Myocyte (in vitro differentiated cells): ENCODE results near the gene SH3GLB2. TPM values are rescaled to one million over a fixed set of nuclear protein-coding genes. Genes with fewer than 3 reads are reported as not detected.
A peak's percentile ranks its signal among the peaks of the same experiment; 100 is the strongest.
"Not testable (repeated sequence)": the region's sequence is repeated elsewhere in the genome, so short reads cannot be mapped to it uniquely, and the experiment has no call there.

Experiments
- DNase-seq: peaks from one replicate; pipeline ENCODE4 v3.0.0-alpha.2; 2012; ENCODE audit warnings: low read depth
- total RNA-seq: library from RNA; depleted of rRNA; stranded (reverse); fragments of >200 nt; gene quantifications from 2 replicates; pipeline ENCODE4 v1.2.3, GENCODE V29; 2014

Gene SH3GLB2
- total RNA-seq, 1 donor from 2014 or later: 119 TPM

DNA sequence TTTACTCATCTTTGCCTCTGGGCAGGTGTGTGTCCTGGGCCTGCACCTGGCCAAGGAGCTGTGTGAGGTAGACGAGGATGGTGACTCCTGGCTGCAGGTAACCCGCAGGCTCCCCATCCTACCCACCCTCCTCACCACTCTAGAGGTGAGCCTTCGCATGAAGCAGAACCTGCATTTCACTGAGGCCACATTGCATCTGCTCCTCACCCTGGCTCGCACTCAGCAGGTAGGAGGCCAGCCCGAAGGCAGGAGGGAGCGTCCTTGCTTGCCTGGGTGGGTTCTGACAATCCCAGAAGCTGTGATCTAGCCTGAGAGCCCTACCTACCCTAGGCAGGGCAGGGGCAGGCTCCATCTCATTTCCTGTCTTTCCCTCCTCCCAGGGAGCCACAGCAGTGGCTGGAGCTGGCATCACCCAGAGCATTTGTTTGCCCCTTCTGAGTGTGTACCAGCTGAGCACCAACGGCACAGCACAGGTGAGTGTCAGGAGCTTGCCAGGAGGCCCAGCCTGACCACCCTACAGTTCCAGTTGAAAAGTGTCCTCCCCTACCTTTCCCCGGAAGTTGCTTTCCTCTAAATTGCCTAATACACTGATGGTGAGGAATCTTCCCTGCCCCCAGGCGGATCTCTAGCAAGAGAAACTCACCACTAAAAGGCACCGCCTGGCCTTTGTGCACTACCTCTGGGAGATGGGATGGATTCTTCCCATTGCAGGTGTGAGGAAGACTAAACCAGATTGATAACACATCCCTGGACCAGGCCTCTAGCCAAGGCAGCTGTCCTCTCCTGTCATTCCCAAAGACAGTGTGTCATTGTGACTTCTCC, 26.4 kb downstream of the SH3GLB2 start:
- DNase-seq: peak; percentile 39

DNA sequence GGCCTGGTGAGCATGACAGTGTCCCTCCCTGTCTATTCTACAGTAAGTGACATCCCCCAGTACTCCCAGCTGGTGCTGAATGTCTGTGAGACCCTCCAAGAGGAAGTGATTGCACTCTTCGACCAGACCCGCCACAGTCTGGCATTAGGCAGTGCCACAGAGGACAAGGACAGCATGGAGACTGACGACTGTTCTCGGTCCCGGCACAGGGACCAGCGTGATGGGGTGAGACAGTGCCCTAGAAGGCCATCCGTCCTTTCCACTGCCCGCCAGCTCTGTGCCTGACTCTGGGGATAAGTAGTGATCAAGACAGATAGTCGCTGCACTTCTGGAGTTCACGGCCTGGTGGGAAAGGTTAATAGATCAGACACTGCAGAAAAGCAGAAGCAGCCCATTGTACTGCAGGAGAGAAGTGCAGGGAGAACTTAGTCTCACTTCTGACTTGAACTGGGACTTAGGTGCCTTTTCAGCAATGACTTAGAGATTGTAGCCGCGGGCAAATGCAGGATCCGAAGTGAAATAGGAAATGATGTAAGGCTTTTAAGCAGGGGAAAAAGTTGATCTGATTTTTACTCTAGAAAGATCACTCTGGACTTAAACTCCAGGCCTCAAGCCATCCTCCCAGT, 28.4 kb downstream of the SH3GLB2 start:
- no peak for DNase-seq

DNA sequence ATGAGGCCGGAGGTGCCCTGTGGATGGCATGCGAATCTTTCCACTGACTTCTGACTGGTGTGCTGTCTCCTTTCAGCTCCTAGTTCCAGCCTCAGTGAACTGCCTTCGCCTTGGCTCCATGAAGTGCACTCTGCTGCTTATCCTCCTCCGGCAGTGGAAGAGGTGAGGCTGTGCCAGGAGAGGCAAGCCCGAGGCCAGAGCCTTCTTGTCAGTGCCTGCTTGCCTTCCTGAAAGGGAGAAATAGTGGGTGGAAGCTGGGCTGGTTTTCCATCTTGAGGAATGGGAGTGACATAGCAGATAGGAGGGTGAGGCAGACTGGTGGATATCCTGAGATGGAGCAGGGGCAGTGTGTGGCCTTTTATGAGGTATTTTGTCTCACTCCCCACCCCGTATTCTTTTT, 29.7 kb downstream of the SH3GLB2 start:
- no peak for DNase-seq

DNA sequence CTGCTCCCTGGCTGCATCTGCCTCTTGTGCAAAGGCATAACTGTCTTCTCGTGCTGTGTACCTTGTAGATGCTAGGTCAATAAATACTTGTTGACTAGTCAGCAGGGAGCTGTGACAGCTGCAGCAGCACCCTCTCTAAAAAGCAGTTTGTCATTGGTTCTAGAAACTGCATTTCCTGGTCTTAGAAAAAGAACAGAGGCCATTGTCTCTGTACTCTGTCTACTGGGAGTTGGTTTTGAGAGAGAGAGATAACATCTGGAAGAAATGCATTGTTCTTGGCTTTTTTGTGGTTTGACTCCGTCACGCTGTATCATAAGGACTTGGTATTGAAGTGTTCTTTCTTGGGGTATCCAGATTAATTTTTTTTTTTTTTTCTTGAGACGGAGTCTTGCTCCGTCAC, 32.3 kb downstream of the SH3GLB2 start:
- DNase-seq: no peak

DNA sequence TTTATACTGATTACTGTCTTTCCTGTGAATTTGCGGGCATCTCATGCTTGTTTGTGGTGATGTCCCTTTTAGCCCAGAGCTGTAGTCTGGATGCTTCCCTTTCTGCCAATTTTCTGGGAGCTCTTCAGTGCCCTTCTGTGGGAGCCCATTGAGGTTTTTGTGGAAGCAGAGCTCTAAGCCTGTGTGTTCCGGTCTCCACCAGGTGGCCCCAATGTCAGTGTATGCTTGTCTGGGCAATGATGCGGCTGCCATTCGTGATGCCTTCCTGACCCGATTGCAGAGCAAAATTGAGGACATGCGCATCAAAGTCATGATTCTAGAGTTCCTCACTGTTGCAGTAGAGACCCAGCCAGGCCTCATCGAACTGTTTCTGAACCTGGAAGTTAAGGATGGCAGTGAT, 35.1 kb downstream of the SH3GLB2 start:
- peak; percentile 61 for DNase-seq

DNA sequence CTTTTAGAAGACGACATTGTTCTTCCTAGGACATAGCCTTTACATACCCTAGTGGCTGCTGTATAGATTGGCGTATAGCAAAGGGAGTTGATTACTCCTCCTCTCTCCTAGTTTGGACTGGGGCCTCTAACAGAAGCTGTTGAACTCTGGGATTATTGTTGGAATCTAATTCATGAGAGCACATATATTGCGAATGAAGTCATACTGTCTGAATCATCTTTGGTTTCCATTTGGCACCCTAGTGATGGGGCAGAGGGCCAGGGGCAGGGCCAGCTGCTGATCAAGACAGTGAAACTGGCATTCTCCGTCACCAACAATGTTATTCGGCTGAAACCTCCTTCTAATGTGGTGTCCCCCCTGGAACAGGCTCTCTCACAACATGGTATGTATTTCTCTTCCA, 40.3 kb downstream of the SH3GLB2 start:
- peak; percentile 95 for DNase-seq

DNA sequence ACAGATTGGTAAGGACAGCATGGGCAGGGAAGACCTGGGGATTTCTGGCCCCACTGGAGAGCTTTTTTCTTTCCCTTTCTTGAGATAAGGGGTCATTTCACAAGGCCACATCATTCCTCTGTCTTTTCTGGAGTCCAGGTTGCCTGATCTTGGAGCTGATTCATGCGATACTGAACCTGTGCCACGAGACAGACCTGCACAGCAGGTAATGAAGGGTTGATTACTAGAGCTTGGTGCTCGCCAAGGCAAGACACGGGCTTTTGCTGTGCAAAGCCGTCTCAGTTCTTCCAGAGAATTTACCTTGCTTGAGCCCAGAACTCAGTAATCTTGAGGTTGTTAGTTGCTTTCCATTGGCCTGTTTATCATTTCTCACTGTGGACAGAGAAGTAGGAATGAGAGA, 41.5 kb downstream of the SH3GLB2 start:
- no peak for DNase-seq

DNA sequence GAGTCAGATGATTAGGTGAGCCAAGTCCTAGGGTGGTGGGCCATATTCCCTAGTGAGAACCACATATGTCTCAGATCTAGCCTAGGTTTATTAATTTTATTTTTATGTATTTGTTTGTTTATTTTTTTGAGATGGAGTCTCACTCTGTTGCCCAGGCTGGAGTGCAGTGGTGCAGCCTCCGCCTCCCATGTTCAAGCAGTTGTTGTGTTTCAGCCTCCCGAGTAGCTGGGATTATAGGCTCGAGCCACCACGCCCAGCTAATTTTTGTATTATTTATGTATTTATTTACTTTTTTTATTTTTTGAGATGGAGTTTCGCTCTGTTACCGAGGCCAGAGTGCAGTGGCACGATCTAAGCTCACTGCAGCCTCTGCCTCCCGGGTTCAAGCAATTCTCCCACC, 44.6 kb downstream of the SH3GLB2 start:
- no peak for DNase-seq

DNA sequence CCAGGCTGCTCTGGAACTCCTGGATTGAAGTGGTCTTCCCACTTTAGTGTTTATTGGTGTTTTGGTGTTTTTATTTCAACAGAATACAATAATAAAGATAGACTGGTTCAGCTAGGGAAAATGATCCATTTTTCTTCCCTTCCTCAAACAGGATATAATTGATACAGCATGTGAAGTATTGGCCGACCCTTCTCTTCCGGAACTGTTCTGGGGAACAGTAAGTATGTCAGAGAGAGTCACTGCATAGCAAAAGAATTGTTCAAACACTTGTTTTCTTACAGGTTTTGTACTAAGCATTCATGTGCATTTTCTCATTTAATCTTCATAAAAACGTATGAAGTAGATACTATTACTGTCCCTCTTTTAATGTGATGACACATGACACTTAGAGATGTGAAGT, 49.0 kb downstream of the SH3GLB2 start:
- no peak for DNase-seq

DNA sequence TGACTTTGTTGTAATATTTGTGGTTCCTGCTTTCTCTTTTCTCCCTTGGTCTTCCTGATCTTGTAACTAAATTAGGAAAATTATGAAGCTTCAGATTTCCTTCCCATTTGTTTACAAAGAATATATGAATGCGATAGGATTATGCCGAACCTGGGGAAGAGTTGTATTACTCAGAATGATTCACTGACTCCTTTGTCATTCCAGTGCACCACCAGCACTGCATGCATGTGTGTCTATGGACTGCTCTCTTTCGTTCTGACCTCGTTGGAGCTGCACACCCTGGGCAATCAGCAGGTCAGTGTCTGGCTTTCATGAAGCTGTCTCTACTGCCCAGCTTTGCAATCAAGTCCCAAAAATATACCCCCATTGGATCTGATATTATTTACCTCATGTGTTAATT, 55.2 kb downstream of the SH3GLB2 start:
- peak; percentile 24 for DNase-seq

DNA sequence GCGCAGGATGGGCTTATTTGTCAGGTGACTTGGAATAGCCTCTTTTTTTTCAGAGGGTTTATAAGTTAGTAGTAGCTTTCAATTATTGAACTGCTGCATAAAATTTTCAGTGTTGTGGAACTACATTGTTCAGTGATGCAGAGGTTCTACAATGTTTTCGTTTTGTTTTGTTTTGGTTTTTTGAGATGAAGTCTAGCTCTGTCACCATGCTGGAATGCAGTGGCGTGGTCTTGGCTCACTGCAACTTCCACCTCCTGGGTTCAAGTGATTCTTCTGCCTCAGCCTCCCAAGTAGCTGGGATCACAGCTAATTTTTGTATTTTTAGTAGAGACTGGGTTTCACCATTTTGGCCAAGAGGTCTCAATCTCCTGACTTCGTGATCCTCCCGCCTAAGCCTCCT, 58.6 kb downstream of the SH3GLB2 start:
- DNase-seq: no peak

DNA sequence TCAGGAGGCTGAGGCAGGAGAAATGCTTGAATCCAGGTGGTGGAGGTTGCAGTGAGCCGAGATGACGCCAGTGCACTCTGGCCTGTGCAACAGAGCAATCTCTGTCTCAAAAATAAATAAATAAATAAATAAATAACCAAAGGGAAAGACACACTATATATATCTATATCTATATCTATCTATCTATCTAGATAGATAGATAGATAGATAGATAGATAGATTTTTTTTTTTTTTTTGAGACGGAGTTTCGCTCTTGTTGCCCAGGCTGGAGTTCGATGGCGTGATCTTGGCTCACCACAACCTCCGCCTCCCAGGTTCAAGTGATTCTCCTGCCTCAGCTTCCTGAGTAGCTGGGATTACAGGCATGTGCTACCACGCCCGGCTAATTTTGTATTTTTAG, 66.7 kb downstream of the SH3GLB2 start:
- DNase-seq: not testable (repeated sequence)

Other genes with a start within 250 kb of the SH3GLB2 start
- gene TBC1D13, start 241.1 kb downstream of the SH3GLB2 start, total RNA-seq: 30.2 and 42.4 TPM in 2 replicates
- gene ENDOG, start 209.8 kb downstream of the SH3GLB2 start, total RNA-seq: 83.0 and 95.6 TPM in 2 replicates
- gene SPOUT1, start 198.5 kb downstream of the SH3GLB2 start, total RNA-seq: 14.0 and 19.3 TPM in 2 replicates
- 9.9 and 13.5 TPM in 2 replicates for gene KYAT1, start 146.4 kb downstream of the SH3GLB2 start, total RNA-seq
- gene LRRC8A, start 146.2 kb downstream of the SH3GLB2 start, total RNA-seq: 35.3 and 51.9 TPM in 2 replicates
- 10.0 and 12.3 TPM in 2 replicates for gene PHYHD1, start 107.3 kb downstream of the SH3GLB2 start, total RNA-seq
- gene DOLK, start 80.7 kb downstream of the SH3GLB2 start, total RNA-seq: 31.0 and 34.2 TPM in 2 replicates
- 33.9 and 53.6 TPM in 2 replicates for gene NUP188, start 80.6 kb downstream of the SH3GLB2 start, total RNA-seq
- 36.2 and 37.9 TPM in 2 replicates for gene MIGA2, start 8.3 kb upstream of the SH3GLB2 start, total RNA-seq
- 11.2 and 11.6 TPM in 2 replicates for gene DOLPP1, start 52.8 kb upstream of the SH3GLB2 start, total RNA-seq
- gene CRAT, start 82.5 kb upstream of the SH3GLB2 start, total RNA-seq: 87.3 and 102 TPM in 2 replicates
- 99.5 and 144 TPM in 2 replicates for gene PTPA, start 83.1 kb upstream of the SH3GLB2 start, total RNA-seq
- 27.9 and 38.4 TPM in 2 replicates for gene IER5L, start 149.9 kb upstream of the SH3GLB2 start, total RNA-seq